ENCODE measurements around the gene TRRAP. TPM values are rescaled to one million over a fixed set of nuclear protein-coding genes. Genes with fewer than 3 reads are reported as not detected.

Gene TRRAP
- total and polyA plus RNA-seq, 2 of the 4 experiments (the other 2 are of a cell fraction): 12.5 to 18.1 TPM

DNA sequence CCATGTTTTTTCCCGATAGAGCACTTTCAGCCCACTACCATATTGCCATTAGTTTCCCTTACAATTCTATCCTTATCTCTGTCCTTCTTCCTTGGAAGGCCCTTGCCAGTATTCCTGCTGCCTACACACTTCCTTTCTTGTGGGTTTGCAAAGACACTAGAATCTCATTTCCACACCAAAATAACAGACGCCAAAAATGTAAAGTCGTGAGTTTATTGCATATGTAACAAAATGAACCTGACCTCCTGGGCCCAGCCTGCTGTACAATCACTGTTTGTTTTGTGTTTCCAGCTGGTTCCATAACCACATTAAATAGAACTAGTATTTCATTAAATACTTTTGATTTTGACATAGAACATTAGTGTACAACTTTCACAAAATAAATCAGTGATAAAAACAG is 148.9 kb downstream of the TRRAP start:
- H4K91ac ChIP-seq (ENCODE audit: insufficient read depth, low read depth, low read length): no peak overlapping the region
- no peak overlapping the region for H2AFZ ChIP-seq (replicated peaks; ENCODE audit: low read length, poor library complexity)
- H2BK20ac ChIP-seq (ENCODE audit: low read depth, low read length): no peak overlapping the region
- H3K23ac ChIP-seq (ENCODE audit: low read depth, low read length): no peak overlapping the region
- no peak overlapping the region for H3K9ac ChIP-seq (ENCODE audit: low read depth, low read length)
- H2AK5ac ChIP-seq (ENCODE audit: low read depth, low read length): no peak overlapping the region
- ChIA-PET POLR2A (ENCODE audit: unreplicated experiment) (no interaction called here), CTCF (no interaction called here)
- peaks cover 1 to 37% of the 10 kb centered on the region in 2 experiments; a peak in 3 of 4 replicates for H3K79me1 ChIP-seq (ENCODE audit: low read depth in 1 of 2, low read length in 2 of 2)
- no peak overlapping the region for H3K18ac ChIP-seq (ENCODE audit: low read depth, low read length)
- no peaks in the 10 kb centered on the region for H3K4me1 ChIP-seq (ENCODE audit: control insufficient read depth, insufficient read depth, low read length)
- H3K27ac ChIP-seq (ENCODE audit: insufficient read depth, low read length): no peak overlapping the region
- in situ Hi-C loops (cut with MboI; ENCODE audit: low sequenced_read_pairs) (no loop called here), intact Hi-C loops (cut with micrococcal nuclease) (no loop called here), dilution Hi-C loops (cut with HindIII; ENCODE audit: low sequenced_read_pairs, unreplicated experiment) (no loop called here)
- H2AK9ac ChIP-seq (replicated peaks; ENCODE audit: low read depth, low read length, poor library complexity): no peak overlapping the region
- H3K56ac ChIP-seq (ENCODE audit: extremely low read depth, insufficient read depth, low read length): no peak overlapping the region
- no peak overlapping the region for H3K4ac ChIP-seq (ENCODE audit: low read depth, low read length)
- no TSS peak for BruUV-seq (replicated peaks)
- no peaks in the 10 kb centered on the region for H3K9me3 ChIP-seq (ENCODE audit: control insufficient read depth, insufficient read depth, low read length)
- ATAC-seq (ENCODE audit: low read depth) (peak; percentile 36), DNase-seq (peak; percentile 57)
- no CpG with 5 or more reads among the region's 3 CpGs for WGBS, 2 experiments (ENCODE audit: extremely low coverage in 2 of 2, insufficient read length in 1 of 2)
- no peak overlapping the region for H3K4me2 ChIP-seq (ENCODE audit: low read depth, low read length)
- H2BK15ac ChIP-seq (ENCODE audit: low read depth, low read length): no peak overlapping the region
- TF ChIP-seq RCOR1 (IDR thresholded peaks at IDR 0.05; ENCODE audit: insufficient replicate concordance, low read length): no peak
- TF ChIP-seq MAZ (IDR thresholded peaks at IDR 0.05; ENCODE audit: borderline replicate concordance, low read depth, low read length): no peak
- no peak for TF ChIP-seq SMC3 (IDR thresholded peaks at IDR 0.05; ENCODE audit: low read depth, low read length)
- no peak for TF ChIP-seq FOS (IDR thresholded peaks at IDR 0.05; ENCODE audit: low read depth, low read length)
- TF ChIP-seq, protein P1, sequence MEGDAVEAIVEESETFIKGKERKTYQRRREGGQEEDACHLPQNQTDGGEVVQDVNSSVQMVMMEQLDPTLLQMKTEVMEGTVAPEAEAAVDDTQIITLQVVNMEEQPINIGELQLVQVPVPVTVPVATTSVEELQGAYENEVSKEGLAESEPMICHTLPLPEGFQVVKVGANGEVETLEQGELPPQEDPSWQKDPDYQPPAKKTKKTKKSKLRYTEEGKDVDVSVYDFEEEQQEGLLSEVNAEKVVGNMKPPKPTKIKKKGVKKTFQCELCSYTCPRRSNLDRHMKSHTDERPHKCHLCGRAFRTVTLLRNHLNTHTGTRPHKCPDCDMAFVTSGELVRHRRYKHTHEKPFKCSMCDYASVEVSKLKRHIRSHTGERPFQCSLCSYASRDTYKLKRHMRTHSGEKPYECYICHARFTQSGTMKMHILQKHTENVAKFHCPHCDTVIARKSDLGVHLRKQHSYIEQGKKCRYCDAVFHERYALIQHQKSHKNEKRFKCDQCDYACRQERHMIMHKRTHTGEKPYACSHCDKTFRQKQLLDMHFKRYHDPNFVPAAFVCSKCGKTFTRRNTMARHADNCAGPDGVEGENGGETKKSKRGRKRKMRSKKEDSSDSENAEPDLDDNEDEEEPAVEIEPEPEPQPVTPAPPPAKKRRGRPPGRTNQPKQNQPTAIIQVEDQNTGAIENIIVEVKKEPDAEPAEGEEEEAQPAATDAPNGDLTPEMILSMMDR (conservative IDR thresholded peaks at IDR 0.05; ENCODE audit: low read depth, low read length): no peak
- no peak for TF ChIP-seq BHLHE40 (IDR thresholded peaks at IDR 0.05; ENCODE audit: low read depth, low read length)
- no peak for TF ChIP-seq NFE2L2 (IDR thresholded peaks at IDR 0.05; ENCODE audit: low read depth, low read length)
- TF ChIP-seq MAFK (IDR thresholded peaks at IDR 0.05; ENCODE audit: low read depth, low read length): no peak
- TF ChIP-seq POLR2A (IDR thresholded peaks at IDR 0.05; ENCODE audit: low read depth, low read length): no peak
- no peak for TF ChIP-seq RFX5 (IDR thresholded peaks at IDR 0.05; ENCODE audit: low read depth, low read length)
- TF ChIP-seq, protein P2, sequence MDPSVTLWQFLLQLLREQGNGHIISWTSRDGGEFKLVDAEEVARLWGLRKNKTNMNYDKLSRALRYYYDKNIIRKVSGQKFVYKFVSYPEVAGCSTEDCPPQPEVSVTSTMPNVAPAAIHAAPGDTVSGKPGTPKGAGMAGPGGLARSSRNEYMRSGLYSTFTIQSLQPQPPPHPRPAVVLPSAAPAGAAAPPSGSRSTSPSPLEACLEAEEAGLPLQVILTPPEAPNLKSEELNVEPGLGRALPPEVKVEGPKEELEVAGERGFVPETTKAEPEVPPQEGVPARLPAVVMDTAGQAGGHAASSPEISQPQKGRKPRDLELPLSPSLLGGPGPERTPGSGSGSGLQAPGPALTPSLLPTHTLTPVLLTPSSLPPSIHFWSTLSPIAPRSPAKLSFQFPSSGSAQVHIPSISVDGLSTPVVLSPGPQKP (IDR thresholded peaks at IDR 0.05; ENCODE audit: borderline replicate concordance, low read depth, low read length): no peak
- no peak overlapping the region for H3K4me3 ChIP-seq (ENCODE audit: insufficient read depth, low read depth, low read length)
- no peaks in the 10 kb centered on the region for H3K27me3 ChIP-seq (ENCODE audit: control insufficient read depth, insufficient read depth, low read length)
- no peak overlapping the region for H4K8ac ChIP-seq (ENCODE audit: low read depth in 2 of 2, low read length in 2 of 2)
- H3K9me1 ChIP-seq (ENCODE audit: insufficient read depth, low read length): peaks cover 4% of the 10 kb centered on the region
- no peak overlapping the region for H2BK5ac ChIP-seq (ENCODE audit: low read depth, low read length, poor library complexity, severe bottlenecking)
- H2BK120ac ChIP-seq (ENCODE audit: low read depth, low read length): no peak overlapping the region
- H3K36me3 ChIP-seq (ENCODE audit: control insufficient read depth, insufficient read depth, low read length): peaks cover 42% of the 10 kb centered on the region
- no peak overlapping the region for H3K14ac ChIP-seq (replicated peaks; ENCODE audit: low read depth, low read length)
- H4K20me1 ChIP-seq (ENCODE audit: insufficient read depth, low read length): peaks cover 4% of the 10 kb centered on the region; the same call in 1 of the 2 replicates
- H4K5ac ChIP-seq (ENCODE audit: low read depth, low read length): no peak overlapping the region
